Mucosa of descending colon (tissue), 3 donors: ENCODE results near the gene TMEM107. TPM values are rescaled to one million over a fixed set of nuclear protein-coding genes. Genes with fewer than 3 reads are reported as not detected.

Experiments used
- ATAC-seq: fragments of 200-7000 bp; cut with Tn5 transposase; one replicate; pipeline ENCODE4 v1.9.1; 2020; ENCODE audit warnings: mild to moderate bottlenecking, moderate library complexity
- DNase-seq, 3 donors: peaks; one replicate each; pipeline ENCODE4 v3.0.0-alpha.2; 2020
- H3K36me3 ChIP-seq: fragments of 200-600 bp; one replicate; pipeline ENCODE4 v1.8.0; 2021; ENCODE audit warnings: low read depth, mild to moderate bottlenecking
- H3K4me1 ChIP-seq: fragments of 200-600 bp; one replicate; pipeline ENCODE4 v1.8.0; 2021; ENCODE audit warnings: low read depth, mild to moderate bottlenecking
- H3K4me3 ChIP-seq: fragments of 200-600 bp; one replicate; pipeline ENCODE4 v1.8.0; 2021; ENCODE audit warnings: mild to moderate bottlenecking
- H3K9me3 ChIP-seq: fragments of 200-600 bp; one replicate; pipeline ENCODE4 v1.8.0; 2021; ENCODE audit warnings: mild to moderate bottlenecking
- intact Hi-C, 2 donors: fragments of 100-400 bp; cut with DNase I in 1 of 2; cut with micrococcal nuclease in 1 of 2; formaldehyde crosslinking; loops; one replicate each; pipeline versions ENCODE4 v1.11.0 to v1.11.1; 2022; cut with DNase I, micrococcal nuclease
- total RNA-seq, 3 donors: library from RNA; stranded (reverse); fragmentation: NEBNext Ultra II Directional in 2 of 3; extraction: Animal tissue kit (Norgen Biotek cat#: 25700) in 2 of 3; gene quantifications; one replicate each; pipeline versions ENCODE4 v1.2.1 to v1.2.4, GENCODE V29; 2021 to 2023
- TF ChIP-seq, protein P1 (sequence below): fragments of 200-600 bp; IDR thresholded peaks from one replicate; pipeline ENCODE4 v1.8.0; 2022; ENCODE audit warnings: antibody characterized with exemption, mild to moderate bottlenecking
- donor health status: DM: no; HTN: no; CAD: no; lungs with moderate emphysema.
- donor health status: DM: no; HTN: no; CAD: no.
- donor health status: DM: no; HTN: yes; CAD: no.

TMEM107 gene
- total RNA-seq, 3 donors from 2014 or later: 8.0 to 19.1 (median 9.6) TPM

DNA sequence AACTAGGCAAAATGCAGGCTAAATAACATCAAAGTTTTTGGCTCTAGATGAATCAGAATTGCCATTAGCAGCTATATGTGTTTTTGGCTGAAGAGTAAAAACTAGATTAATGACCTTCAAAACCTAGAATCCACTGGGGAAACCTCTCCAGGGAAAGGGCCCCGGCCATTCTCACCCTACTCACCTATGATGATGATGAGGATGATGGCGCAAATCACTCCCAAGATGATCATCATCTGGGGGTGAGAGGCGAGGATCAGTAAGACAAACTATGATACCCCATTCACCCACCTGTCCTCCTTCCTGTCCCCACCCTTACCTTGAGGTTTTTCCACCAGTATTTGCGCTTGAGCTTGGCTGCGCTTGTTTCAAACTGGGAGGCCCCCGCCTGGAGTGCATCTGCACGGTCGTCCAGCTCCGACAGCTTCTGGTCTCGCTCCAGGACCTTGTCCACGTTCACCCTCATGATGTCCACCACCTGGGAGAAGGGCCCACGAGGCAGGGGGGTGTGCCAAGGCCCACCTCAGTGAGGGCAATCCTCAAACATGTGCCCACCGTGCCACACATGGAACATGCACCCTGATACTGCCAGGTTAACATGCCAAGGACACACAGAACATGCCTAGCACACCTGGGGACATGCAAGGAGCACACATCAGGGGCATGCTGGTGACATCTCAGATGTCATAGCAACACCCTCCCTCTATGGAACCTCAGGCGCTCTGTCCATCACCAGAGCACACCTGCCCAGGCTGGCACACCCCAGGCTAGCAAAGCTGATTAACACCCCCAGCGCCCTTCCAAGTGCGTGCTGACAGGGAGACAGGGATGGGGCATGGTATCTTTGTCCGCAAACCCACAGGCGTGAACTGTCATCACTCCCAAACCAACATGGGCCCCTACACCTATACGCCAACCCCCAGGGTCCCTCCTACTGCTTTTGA, 14.6 kb downstream of the TMEM107 start:
- TF ChIP-seq, protein P1, sequence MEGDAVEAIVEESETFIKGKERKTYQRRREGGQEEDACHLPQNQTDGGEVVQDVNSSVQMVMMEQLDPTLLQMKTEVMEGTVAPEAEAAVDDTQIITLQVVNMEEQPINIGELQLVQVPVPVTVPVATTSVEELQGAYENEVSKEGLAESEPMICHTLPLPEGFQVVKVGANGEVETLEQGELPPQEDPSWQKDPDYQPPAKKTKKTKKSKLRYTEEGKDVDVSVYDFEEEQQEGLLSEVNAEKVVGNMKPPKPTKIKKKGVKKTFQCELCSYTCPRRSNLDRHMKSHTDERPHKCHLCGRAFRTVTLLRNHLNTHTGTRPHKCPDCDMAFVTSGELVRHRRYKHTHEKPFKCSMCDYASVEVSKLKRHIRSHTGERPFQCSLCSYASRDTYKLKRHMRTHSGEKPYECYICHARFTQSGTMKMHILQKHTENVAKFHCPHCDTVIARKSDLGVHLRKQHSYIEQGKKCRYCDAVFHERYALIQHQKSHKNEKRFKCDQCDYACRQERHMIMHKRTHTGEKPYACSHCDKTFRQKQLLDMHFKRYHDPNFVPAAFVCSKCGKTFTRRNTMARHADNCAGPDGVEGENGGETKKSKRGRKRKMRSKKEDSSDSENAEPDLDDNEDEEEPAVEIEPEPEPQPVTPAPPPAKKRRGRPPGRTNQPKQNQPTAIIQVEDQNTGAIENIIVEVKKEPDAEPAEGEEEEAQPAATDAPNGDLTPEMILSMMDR: no peak
- H3K9me3 ChIP-seq: no peaks in the 10 kb centered on the region
- intact Hi-C loops: no loop called here
- peaks cover 2% of the 10 kb centered on the region for H3K36me3 ChIP-seq
- DNase-seq (peak in 1 of 3 donors; percentile 35), ATAC-seq (no peak)
- H3K4me3 ChIP-seq: peak overlapping the region; percentile 100
- H3K4me1 ChIP-seq: peaks cover 58% of the 10 kb centered on the region

DNA sequence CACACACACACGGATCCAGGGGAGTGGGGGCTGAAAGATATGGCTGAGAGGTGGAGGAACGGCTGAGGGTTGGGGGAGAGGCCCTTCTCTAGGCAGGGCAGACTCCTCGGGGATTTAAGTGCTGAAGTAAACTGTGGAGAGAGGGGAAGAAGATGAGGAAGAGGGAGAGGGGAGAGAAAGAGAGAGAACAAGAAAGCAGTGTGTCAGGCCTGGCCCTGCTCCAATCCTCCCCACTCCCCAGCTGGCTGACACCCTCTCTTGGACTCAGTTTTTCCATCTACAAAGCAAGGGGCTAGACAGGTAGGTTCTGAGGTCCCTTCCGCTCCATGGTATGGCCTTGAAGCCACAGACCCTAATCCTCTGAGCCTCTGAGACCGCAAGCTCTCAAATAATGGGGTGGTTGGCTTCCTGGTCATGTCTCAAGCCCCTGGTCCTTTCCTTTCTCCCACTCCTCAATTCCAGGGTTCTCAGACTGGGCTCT, 15.4 kb downstream of the TMEM107 start:
- no peaks in the 10 kb centered on the region for H3K9me3 ChIP-seq
- H3K4me1 ChIP-seq: peaks cover 58% of the 10 kb centered on the region
- H3K36me3 ChIP-seq: peaks cover 6% of the 10 kb centered on the region
- DNase-seq (no peak), ATAC-seq (no peak)
- intact Hi-C loops: no loop called here
- H3K4me3 ChIP-seq: no peak overlapping the region
- TF ChIP-seq, protein P1: no peak

DNA sequence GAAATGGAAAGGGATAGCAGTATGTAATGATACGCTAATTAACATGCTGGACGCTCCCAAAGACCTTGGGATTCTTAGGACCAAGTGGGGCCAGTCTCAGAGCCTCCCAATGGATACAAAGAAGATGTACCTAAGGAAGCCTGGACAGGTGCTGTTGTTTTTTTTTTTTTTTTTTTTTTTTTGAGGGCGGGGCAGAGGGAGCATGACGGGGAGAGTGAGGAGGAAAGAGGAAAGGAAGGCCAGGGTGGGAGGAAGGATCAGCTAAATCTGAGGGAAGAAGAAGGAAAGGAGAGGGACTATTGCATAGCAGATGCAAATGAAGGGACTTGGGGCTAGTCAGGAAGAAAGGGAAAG, 16.0 kb downstream of the TMEM107 start:
- intact Hi-C loops: no loop called here
- no peak for ATAC-seq
- TF ChIP-seq, protein P1: no peak

DNA sequence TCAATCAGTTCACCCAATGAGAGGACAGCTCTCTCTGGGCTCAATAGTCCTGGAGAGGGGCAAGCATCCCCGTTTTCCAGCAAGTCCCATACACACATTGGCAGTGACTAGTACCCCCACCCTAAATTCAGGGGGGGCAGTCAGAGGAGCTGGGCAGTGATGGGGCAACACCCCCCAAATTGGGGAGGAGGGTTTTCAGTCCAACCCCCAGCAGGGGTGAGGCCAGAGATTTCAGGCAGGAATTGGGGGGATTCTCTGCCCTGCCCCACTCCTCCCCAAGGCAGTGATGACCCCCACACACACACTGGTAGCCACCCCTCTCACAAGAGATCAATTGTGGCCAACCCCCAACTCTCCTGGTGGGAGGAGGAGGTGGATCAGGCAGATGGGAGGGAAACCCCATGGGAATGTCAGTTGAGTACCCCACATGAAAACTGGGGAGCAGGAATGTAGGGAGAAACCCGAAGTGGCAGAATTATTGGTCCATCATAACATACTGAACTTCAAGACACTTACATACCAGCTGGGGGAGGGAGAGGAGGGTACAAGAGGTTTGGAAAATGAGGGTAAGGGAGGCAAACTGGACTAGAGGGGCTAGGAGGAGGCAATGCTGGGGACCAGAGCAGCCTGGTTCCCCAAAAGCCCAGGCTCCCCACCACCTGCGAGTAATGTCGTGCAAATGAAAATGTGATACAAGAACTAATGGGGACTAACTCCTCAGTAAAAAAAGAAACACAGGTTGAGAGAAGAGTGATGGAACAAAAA, 16.5 kb downstream of the TMEM107 start:
- Histone ChIP-seq H3K4me3 (no peak overlapping the region), H3K4me1 (peaks cover 63% of the 10 kb centered on the region), H3K9me3 (no peaks in the 10 kb centered on the region), H3K36me3 (peaks cover 6% of the 10 kb centered on the region)
- intact Hi-C loops: no loop called here
- TF ChIP-seq, protein P1: no peak
- DNase-seq (peak in 2 of 3 donors; percentile 35 to 44), ATAC-seq (no peak)

More for the DNA sequence above, 16.0 kb downstream of the TMEM107 start:
- Histone ChIP-seq H3K4me3 (no peak overlapping the region), H3K4me1 (peaks cover 58% of the 10 kb centered on the region), H3K36me3 (peaks cover 6% of the 10 kb centered on the region), H3K9me3 (no peaks in the 10 kb centered on the region)
- DNase-seq: no peak

DNA sequence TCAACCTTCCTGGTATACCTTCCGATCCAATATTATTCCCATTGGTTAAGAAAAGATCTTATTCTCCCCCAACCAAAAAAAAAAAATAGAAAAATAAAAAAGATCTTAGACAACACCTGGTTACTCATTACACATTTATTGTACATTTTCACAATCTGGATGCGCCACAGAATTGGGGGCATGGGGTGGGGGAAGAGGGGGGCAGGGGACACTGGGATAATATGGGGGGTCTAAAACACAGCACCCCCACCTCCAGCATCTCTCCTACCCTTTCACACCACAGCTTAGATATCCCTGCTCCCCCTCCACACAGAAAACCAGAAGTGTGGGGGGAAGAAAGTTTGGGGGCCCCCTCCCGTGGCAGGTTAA, 17.2 kb downstream of the TMEM107 start:
- Histone ChIP-seq H3K4me1 (peaks cover 63% of the 10 kb centered on the region), H3K4me3 (no peak overlapping the region), H3K36me3 (peaks cover 6% of the 10 kb centered on the region), H3K9me3 (no peaks in the 10 kb centered on the region)
- no peak for DNase-seq
- intact Hi-C loops: no loop called here
- no peak for ATAC-seq
- TF ChIP-seq, protein P1: no peak
